ENCODE measurements around the gene SP140L. TPM values are rescaled to one million over a fixed set of nuclear protein-coding genes. Genes with fewer than 3 reads are reported as not detected.
A peak's percentile ranks its signal among the peaks of the same experiment; 100 is the strongest.
"Not testable (repeated sequence)": the region's sequence is repeated elsewhere in the genome, so short reads cannot be mapped to it uniquely, and the experiment has no call there.

The SP140L gene
- polyA plus RNA-seq, 3 donors from 2014 or later, result 13.5 to 26.4 (median 14.4) TPM

DNA sequence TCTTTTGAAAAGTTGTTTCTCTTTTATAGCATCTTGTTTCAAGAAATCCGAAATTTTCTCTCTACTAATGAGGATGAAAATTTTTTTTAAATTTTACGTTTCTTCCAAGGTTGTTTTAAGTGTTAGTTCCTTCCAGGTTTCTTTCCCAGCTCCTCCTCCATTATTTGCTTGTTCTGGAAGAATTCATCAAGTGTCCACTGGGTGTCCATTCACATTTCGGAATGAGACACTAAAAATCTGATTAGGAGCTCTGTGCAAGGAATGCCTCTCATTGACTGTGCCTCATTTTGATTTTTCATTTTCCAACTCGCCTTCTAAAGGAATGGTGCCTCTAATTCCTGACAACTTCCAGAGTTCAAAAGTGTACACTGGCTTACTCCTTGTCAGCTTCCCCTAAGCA, 95.2 kb downstream of the SP140L start:
- Mint-ChIP-seq H3K9me3 (no peaks in the 10 kb centered on the region), H3K4me3 (peak overlapping the region in 4 of 5 donors; percentile 34 to 57 (median 52)), H3K27ac (peak overlapping the region; percentile 3 to 72 (median 64)), H3K27me3 (ENCODE audit: low read depth in 3 of 3) (no peaks in the 10 kb centered on the region), H3K36me3 (peaks cover 16 to 42% (median 26%) of the 10 kb centered on the region in 3 donors), H3K4me1 (peaks cover 92 to 100% of the 10 kb centered on the region in 2 donors)
- no peak for DNase-seq

DNA sequence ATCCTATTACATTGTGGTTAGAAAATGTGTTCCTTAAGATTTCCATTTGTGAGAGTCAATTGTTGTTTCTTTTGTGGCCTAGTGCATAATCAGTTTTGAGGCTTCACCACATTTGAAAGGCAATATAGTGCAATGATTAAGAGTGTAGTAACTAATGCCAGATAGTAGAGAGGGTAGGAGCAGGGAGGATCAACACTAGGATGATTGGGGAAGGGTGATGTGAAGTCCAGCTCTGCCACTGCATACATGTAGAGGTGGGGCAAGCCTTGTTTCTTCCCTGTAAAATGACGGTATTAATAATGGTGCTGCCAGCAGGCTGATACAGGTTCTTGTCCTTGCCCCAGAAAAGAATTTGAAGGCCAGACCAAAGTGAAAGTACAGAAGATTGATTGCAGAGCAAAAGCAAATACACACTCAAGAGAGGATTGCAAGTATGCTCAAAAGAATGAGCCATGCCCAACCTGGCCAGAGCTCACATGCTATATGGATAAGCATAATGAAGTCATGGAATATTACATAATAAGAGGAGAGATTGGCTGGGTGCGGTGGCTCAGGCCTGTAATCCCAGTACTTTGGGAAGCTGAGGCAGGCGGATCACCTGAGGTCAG, 97.0 kb downstream of the SP140L start:
- Mint-ChIP-seq H3K27ac (peak overlapping the region; percentile 57 to 84 (median 76)), H3K4me3 (peak overlapping the region; percentile 22 to 68 (median 63)), H3K9me3 (peaks cover 0 to 1% (median under 1%) of the 10 kb centered on the region in 6 donors), H3K36me3 (peaks cover 18 to 46% (median 23%) of the 10 kb centered on the region in 3 donors), H3K4me1 (peaks cover 86 to 95% of the 10 kb centered on the region in 2 donors), H3K27me3 (ENCODE audit: low read depth in 3 of 3) (no peaks in the 10 kb centered on the region)
- no peak for DNase-seq

DNA sequence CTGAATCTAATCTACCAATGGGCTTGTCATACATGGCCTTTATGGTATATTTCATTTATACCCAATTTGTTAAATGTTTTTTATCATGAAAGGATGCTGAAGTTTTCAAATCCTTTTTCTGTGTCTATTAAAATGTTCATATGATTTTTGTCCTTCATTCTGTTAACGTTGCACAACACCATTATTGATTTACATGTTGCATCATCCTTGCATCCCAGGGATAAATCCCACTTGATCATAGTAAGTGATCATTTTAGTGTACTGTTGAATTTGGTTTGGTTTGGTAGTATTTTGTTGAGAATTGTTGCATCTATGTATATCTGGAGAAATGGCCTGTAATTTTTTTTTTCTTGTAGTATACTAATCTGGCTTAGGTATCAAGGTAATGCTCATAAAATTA, 98.4 kb downstream of the SP140L start:
- Mint-ChIP-seq H3K27me3 (ENCODE audit: low read depth in 3 of 3) (no peaks in the 10 kb centered on the region), H3K27ac (peak overlapping the region; percentile 21 to 87 (median 36)), H3K9me3 (peaks cover 3 to 15% (median 7%) of the 10 kb centered on the region in 6 donors), H3K36me3 (peaks cover 26 to 56% (median 35%) of the 10 kb centered on the region in 3 donors), H3K4me1 (peaks cover 80 to 95% of the 10 kb centered on the region in 2 donors), H3K4me3 (peak overlapping the region in 4 of 5 donors; percentile 0 to 68 (median 52))
- DNase-seq, result no peak

DNA sequence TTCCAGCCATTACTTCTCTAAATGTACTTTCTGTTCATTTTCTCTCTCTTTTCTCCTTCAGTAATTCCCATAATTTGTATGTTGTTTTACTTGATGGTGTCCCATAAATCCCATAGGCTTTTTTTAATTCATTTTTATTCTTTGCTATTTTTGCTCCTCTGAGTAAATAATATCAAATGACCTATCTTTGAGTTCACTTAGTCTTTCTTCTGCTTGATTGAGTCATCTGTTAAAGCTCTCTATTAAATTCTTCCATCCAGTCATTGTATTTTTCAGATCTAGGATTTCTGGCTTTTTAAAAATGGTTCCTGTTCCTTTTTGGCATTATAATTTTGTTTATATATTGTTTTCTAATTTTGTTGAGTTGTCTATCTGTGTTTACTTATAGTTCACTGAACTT, 102.5 kb downstream of the SP140L start:
- Mint-ChIP-seq H3K9me3 (peaks cover 3 to 15% (median 7%) of the 10 kb centered on the region in 6 donors), H3K27me3 (ENCODE audit: low read depth in 3 of 3) (no peaks in the 10 kb centered on the region), H3K36me3 (peaks cover 13 to 30% (median 29%) of the 10 kb centered on the region in 3 donors), H3K4me1 (peaks cover 74 to 87% of the 10 kb centered on the region in 2 donors), H3K27ac (peak overlapping the region in 4 of 6 donors; percentile 49 to 60 (median 60)), H3K4me3 (peak overlapping the region in 1 of 5 donors; percentile 54)
- DNase-seq, result no peak

DNA sequence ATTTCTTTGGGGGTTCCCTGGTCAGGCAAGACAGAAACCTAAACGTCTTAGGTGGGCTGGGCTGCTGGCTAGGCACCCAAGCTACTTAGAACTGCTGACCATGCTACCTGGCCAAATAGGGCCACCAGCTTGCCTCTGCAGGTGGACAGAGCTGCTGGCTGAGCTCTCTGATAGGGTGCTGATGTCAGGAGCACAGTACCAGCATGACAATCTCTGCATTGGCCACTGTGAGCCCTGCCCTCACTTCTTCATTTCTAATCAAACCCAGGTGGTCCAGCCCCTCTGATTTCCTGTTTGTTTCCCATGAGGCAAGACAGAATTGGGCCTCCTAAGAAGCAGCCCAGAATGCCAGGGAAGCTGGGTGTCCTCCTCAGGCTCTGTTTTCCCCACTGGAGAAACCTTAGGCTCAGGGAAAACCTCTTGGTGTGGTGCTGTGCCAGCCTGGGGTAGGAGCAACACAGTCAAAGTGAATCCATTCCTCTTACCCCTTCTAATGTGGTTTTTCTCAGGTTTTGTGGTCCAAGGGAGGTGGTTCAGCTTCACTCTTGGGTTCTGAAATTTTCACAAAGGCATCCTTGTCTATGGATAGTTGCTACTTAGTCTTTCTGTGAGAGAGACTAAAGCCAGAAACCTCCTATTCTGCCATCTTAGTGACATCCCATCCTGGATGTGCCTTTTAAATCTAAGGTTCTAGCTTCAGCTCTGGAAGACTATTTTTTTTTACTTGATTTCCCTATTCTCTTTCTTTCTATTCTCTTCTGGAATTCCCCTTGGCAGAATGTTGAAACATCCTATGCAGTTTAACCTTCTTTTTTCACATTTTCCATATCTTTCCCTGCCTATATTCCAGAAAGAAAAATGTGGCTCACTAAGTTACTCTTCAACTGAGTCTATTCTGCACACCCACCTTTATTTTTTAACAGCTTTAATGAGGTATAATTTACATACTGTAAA, 104.2 kb downstream of the SP140L start:
- no peaks in the 10 kb centered on the region for H3K27me3 Mint-ChIP-seq (ENCODE audit: low read depth in 3 of 3)
- H3K4me3 Mint-ChIP-seq, result peak overlapping the region; percentile 19 to 59 (median 31)
- peaks cover 14 to 33% (median 32%) of the 10 kb centered on the region in 3 donors for H3K36me3 Mint-ChIP-seq
- no peak for DNase-seq
- peaks cover 67 to 84% of the 10 kb centered on the region in 2 donors for H3K4me1 Mint-ChIP-seq
- peaks cover 3 to 16% (median 7%) of the 10 kb centered on the region in 6 donors for H3K9me3 Mint-ChIP-seq
- H3K27ac Mint-ChIP-seq, result peak overlapping the region; percentile 27 to 84 (median 62)

DNA sequence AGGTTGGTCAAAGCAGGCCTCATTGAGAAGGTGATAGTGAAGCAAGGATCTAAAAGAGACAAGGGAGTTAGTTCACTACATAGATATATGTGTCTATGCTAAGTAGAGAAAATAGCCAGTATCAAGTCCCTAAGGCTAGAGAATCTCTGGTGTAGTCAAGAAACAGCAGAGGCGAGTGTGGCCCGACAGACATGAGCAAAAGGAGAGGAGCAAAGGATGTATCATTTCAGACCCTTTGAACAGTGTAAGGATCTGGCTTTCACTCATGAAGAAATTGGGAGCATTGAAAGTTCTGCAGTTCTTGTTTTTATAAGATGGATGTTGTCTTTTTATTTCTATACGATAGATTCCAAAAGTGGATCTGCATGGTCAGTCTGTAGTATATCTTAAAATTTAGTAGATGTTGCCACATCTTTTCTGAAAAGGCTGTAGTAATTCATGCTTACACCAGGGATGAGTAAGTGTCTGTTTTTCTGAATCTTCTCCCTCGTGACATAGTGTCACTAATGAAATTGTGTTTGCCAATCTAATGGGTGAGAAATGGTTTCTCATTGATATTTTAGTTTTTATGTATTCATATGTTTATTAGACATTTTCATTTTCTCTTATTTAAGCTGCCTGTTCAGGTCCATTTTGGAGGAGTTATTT, 107.8 kb downstream of the SP140L start:
- H3K4me1 Mint-ChIP-seq, result peaks cover 65 to 85% of the 10 kb centered on the region in 2 donors
- H3K4me3 Mint-ChIP-seq, result peak overlapping the region in 1 of 5 donors; percentile 1
- DNase-seq, result no peak
- H3K36me3 Mint-ChIP-seq, result peaks cover 5 to 32% (median 18%) of the 10 kb centered on the region in 3 donors
- H3K27ac Mint-ChIP-seq, result peak overlapping the region; percentile 74 to 87 (median 79)
- H3K9me3 Mint-ChIP-seq, result peaks cover 2 to 10% (median 4%) of the 10 kb centered on the region in 6 donors
- H3K27me3 Mint-ChIP-seq (ENCODE audit: low read depth in 3 of 3), result no peaks in the 10 kb centered on the region

DNA sequence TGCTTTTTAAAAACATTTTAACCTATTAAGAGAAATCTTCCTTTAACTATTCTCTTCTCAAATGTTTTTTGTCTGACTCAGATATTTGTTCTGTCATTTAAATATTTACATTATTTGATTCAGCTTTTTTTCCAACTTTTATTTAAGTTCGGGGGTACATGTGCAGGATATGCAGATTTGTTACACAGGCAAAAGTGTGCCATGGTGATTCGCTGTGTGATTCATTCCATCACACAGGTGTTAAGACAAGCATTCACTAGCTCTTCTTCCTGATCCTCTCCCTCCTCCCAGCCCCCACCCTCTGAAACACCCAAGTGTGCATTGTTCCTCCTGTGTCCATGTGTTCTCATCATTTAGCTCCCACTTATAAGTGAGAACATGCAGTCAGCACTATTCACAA, 108.4 kb downstream of the SP140L start:
- Mint-ChIP-seq H3K36me3 (peaks cover 5 to 27% (median 13%) of the 10 kb centered on the region in 3 donors), H3K27me3 (ENCODE audit: low read depth in 3 of 3) (no peaks in the 10 kb centered on the region), H3K27ac (peak overlapping the region; percentile 74 to 83 (median 79)), H3K4me3 (no peak overlapping the region), H3K4me1 (peaks cover 63 to 85% of the 10 kb centered on the region in 2 donors), H3K9me3 (peaks cover 0 to 5% (median 3%) of the 10 kb centered on the region in 6 donors)
- DNase-seq, result no peak

DNA sequence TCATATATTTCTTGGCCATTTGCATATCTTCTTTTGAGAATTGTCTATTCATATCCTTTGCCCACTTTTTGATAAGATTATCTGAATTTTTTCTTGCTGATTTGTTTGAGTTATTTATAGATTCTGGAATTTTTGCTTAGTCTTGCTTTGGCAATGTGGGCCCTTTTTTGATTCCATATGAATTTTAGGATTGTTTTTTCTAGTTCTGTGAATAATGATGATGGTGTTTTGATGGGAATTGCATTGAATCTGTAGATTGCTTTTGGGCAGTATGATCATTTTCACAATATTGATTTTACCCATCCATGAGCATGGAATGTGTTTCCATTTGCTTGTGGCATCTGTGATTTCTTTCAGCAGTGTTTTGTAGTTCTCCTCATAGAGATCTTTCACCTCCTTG, 112.1 kb downstream of the SP140L start:
- Mint-ChIP-seq H3K36me3 (peaks cover 10 to 30% (median 22%) of the 10 kb centered on the region in 3 donors), H3K4me1 (peaks cover 67 to 94% of the 10 kb centered on the region in 2 donors), H3K4me3 (peak overlapping the region; percentile 66 to 86 (median 79)), H3K27ac (peak overlapping the region; percentile 75 to 97 (median 92))
- not testable (repeated sequence) for H3K27me3 Mint-ChIP-seq (ENCODE audit: low read depth in 3 of 3); H3K9me3 Mint-ChIP-seq; DNase-seq

DNA sequence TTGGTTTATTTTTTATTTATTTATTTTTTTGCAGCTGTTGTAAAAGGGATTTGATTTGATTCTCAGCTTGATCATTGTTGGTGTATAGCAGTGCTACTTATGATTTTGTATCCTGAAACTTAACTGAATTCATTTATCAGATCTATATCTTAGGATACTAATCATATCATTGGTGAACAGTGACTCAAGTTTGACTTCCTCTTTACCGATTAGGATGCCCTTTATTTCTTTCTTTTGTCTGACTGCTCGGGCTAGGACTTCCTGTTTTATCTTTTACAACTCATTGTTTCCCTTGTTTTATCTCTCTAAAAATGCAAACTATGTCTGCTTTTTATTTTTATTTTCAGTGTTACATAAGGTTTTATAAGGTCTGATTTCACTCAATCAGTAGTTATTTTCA, 112.6 kb downstream of the SP140L start:
- H3K4me1 Mint-ChIP-seq, result peaks cover 66 to 94% of the 10 kb centered on the region in 2 donors
- H3K36me3 Mint-ChIP-seq, result peaks cover 13 to 29% (median 27%) of the 10 kb centered on the region in 3 donors
- peaks cover 0 to 2% (median 0%) of the 10 kb centered on the region in 3 donors for H3K27me3 Mint-ChIP-seq (ENCODE audit: low read depth in 3 of 3)
- H3K27ac Mint-ChIP-seq, result peak overlapping the region; percentile 75 to 97 (median 92)
- peak overlapping the region; percentile 66 to 86 (median 79) for H3K4me3 Mint-ChIP-seq
- DNase-seq, result no peak
- H3K9me3 Mint-ChIP-seq, result peaks cover 0 to 5% (median 3%) of the 10 kb centered on the region in 6 donors

DNA sequence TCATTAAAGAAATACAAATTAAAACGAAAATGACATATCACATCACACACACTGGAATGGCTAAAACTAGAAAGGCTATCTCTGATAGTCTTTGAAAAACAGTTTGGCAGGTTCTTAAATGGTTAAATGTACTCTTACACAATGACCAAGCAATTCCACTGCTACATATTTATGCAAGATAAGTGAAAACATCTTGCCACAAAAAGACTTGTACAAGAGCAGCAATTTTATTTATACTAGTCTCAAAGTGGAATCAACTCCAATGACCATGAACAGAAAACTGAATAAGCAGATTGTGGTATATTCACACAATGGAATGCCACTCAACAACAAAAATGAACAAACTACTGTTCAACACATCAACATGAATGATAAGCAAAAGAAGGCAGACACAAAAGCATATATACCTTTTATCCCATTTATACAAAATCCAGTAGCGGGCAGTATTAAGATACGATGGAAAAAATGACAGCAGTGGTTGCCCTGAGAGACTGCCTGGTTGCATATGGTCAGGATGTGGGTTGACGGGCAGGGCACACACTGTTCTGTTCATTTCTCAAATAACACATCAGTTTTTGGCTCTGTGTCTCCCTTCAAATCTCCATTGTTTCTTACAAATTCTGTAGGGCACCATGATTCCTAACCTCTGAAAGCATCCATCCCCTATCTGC, 114.4 kb downstream of the SP140L start:
- Mint-ChIP-seq H3K27ac (peak overlapping the region; percentile 83 to 90 (median 87)), H3K9me3 (peaks cover 0 to 3% (median 2%) of the 10 kb centered on the region in 6 donors), H3K27me3 (ENCODE audit: low read depth in 3 of 3) (peaks cover 0 to 2% (median 0%) of the 10 kb centered on the region in 3 donors), H3K4me3 (peak overlapping the region; percentile 68 to 82 (median 81)), H3K36me3 (peaks cover 18 to 32% (median 30%) of the 10 kb centered on the region in 3 donors), H3K4me1 (peaks cover 62 to 91% of the 10 kb centered on the region in 2 donors)
- peak; percentile 70 to 76 (median 75) for DNase-seq

DNA sequence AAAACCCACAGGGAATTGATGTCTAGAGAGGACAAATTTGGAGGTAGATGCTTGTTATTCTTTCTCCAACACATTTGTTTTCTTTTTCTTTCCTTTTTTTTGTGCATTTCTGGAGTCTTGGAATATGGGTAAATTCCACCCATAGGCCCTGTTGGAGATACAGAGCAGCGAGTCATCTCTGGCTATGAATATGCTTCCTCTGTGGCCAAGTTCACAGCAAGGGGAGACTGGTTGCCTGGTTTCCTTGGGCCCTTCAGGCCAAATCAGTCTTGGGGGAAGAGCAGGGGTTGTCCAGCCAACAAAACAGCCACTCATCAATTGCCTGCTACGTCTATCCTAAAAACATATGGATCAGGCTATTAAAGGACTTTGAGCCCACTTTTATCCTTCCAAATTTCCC, 116.5 kb downstream of the SP140L start:
- DNase-seq, result no peak
- H3K27ac Mint-ChIP-seq, result peak overlapping the region; percentile 46 to 85 (median 74)
- H3K4me3 Mint-ChIP-seq, result peak overlapping the region in 2 of 5 donors; percentile 12 to 43
- H3K9me3 Mint-ChIP-seq, result no peaks in the 10 kb centered on the region
- H3K27me3 Mint-ChIP-seq (ENCODE audit: low read depth in 3 of 3), result peaks cover 0 to 4% (median 0%) of the 10 kb centered on the region in 3 donors
- H3K36me3 Mint-ChIP-seq, result peaks cover 32 to 43% (median 35%) of the 10 kb centered on the region in 3 donors
- peaks cover 66 to 95% of the 10 kb centered on the region in 2 donors for H3K4me1 Mint-ChIP-seq

DNA sequence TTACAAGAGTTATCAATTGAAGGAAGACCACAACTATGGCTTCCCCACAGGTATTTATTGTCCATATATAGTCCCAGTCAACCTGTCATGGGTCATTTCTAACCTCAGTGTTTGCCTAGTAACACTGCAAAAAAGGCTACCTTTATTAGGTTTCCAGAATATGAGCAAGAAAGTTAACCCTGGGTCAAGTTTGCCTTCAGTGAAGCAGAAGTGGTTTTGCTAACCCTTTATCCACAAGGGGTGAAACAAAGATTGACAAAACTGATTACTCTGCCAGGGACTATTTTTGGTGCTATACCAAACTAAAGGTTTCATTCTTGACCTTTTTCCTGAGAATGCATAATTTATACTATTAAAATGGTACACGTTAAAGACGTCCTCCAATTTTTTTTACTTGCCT, 117.8 kb downstream of the SP140L start:
- H3K9me3 Mint-ChIP-seq, result no peaks in the 10 kb centered on the region
- H3K36me3 Mint-ChIP-seq, result peaks cover 40 to 52% (median 46%) of the 10 kb centered on the region in 3 donors
- H3K27me3 Mint-ChIP-seq (ENCODE audit: low read depth in 3 of 3), result peaks cover 0 to 4% (median 2%) of the 10 kb centered on the region in 3 donors
- H3K4me1 Mint-ChIP-seq, result peaks cover 55 to 93% of the 10 kb centered on the region in 2 donors
- no peak for DNase-seq
- H3K4me3 Mint-ChIP-seq, result no peak overlapping the region
- H3K27ac Mint-ChIP-seq, result peak overlapping the region in 4 of 6 donors; percentile 0 to 81 (median 56)

All from immature natural killer cell (primary cell).